Femur (tissue), 1 donor: ENCODE measurements around the gene RSPRY1.
"Not testable (repeated sequence)": the region's sequence is repeated elsewhere in the genome, so short reads cannot be mapped to it uniquely, and the experiment has no call there.

ENCODE experiments used
- DNase-seq: peaks from one replicate; pipeline ENCODE4 v3.0.0-alpha.2; 2017

RSPRY1 gene

DNA sequence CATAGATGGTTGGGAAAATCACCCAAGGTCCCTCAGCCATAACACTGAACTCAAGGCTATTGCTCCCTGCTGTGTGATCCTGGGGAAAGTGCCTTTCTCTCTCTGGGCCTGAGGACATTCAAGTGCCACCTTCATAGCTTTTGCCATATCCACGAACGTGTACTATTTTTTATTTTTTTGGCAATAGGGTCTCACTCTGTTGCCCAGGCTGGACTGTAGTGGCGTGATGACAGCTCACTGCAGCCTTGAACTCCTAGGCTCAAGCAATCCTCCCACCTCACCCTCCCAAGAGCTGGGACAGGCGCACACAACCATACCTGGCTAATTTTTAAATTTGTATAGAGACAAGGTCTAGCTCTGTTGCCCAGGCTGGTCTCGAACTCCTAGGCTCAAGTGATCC is 87.7 kb downstream of the RSPRY1 start:
- DNase-seq: no peak

DNA sequence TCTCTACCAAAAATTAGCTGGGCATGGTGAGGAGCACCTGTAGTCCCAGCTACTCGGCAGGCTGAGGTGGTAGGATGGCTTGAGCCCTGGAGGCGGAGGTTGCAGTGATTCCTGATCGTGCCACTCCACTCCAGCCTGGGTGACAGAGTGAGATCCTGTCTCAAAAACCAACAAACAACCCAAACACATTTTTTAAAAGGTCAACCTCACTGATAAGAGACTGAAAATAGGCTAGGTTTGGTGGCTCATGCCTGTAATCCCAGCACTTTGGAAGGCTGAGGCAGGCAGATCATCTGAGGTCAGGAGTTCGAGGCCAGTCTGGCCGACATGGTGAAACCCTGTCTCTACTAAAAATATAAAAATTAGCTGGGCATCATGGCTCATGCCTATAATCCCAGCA is 89.8 kb downstream of the RSPRY1 start:
- not testable (repeated sequence) for DNase-seq

DNA sequence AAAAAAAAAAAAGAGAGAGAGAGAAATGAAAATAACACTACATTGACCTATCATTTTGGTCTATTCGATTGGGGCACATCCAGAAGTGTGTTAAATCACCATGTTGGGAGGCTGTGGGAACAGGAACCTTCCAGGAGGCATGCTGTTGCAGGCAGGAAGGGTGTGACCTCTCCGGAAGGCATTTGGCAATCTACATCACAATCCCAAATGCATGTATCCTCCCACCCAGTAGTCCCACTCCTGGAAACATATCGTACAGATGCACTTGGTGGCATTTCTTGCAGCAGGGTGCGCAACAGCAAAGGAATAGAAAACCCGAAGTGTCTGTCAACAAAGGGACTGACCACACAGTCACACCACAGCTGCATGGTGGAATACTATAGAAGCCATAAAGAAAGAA is 90.5 kb downstream of the RSPRY1 start:
- DNase-seq: no peak

DNA sequence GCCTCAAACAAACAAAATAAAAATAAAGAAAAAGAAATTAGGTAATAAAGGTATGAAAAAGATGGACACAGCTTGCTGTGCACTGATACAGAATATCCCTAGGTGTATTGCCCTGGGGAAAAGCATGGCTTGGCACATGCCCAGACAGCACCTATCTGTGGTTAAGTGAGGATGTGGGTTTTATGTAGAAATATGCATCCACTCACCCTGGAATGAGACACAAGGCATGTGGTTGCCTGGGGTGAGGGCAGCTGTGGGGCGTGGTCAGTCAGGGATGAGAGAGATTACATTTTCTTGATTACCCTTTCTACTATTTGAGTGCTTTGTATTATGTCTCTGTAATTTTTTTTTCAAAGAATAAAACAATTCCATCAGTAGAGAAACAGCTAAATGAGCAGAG is 91.5 kb downstream of the RSPRY1 start:
- no peak for DNase-seq

DNA sequence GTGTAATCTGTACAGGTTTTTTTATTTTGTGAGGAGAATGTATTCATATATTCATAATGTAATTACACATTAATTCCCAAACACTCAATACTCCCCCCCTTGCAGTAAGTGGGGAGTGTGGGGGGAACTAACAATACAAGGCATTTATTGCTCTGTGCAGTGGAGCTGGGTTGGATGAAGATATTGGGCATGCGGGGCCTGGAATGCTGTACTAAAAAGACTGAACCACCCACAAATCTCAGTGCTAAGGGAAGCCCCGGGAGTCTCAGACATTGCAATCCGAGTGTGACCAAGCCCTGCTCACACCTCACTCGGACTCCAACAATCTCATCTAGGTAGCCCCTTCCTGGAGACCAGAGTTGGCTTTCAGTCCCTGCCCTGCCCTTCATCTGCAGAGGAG is 92.4 kb downstream of the RSPRY1 start:
- no peak for DNase-seq

DNA sequence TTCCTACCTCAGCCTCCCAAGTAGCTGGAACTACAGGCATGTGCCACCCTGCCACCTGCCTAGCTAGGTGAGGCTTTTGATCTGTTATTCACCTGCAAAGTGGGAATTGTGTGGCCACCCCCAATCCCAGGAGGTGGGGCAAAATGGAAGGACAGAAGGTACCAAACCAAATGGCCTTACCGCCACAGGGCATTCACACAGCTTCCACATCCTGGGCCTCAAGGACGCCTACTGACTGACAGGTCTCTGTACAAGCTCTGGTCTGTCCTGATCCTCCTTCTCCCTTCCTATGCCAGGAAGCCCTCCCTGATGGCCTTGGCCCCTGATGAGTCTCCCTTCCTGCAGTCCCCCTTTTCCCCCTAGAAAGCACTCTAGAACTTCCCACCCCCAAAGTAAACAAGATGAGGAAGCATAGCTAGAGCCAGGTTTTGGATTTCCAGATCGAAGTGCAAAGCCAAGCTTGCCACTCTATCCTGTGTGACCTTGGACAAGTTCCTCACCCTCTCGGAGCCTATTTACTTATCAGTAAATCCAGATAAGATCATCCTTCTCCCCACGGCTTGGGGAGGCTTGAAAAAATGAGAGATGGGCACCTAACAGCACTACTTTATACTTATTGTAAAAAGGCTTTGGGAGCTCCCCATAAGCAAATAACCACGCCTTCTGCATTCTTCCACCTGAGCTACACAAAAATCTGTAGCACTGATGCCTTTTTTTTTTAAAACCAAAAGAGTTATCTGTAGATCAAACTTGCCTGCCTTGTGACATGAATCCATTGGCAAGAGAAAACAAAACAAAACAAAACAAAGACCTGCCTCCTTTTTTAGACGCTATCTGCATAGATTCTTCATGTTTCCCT is 93.9 kb downstream of the RSPRY1 start:
- DNase-seq: no peak

DNA sequence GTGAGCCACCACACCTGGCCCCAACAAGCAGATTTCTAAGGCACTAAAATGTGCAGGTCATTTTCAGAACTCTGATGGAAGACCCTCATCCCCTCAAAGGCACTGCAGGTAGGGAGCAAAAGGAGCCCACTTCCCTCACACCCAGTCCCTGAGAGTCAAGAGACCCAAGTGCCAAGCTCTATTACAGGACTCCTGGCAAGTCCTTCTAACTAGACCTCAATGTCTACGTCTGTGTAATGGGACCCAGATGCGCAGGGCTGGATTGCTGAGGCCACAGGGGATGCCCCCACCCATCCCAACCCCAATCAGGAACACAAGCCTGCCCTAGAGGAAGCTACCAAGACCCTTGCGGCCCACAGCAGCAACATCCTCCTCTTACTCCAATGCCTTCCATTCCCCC is 95.7 kb downstream of the RSPRY1 start:
- DNase-seq: no peak

DNA sequence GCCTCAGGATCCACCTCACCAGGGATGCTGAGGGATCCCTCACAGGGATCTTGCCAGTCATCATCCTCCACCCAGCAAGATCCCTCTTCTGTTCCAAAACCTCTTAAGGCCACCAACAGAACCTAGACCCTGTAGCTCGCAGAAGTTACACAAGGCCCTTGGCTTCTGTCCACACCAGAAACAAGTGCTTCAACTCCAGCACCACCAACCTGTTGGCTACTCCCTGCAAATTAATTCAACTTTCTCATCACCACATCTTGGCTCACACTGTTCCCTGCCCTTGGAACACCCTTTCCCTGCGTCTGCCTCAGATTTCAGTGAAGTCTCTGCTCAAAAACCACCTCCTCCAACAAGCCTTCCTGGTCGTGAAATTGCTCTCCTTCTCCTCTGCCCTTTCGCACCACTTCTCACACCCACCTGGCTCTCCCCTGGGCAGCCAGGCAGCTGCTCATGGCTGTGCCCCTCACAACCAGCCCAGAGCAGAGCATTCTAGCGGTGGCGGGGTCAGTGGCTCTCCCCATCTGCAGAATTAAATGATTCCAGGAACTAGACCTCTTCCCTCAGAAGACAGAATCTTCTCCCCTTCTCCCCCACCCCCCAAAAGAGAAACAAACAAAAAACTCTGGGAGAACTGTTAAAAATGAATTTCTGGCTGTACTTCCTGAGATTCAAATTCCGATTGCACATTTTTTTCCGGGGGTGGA is 96.5 kb downstream of the RSPRY1 start:
- no peak for DNase-seq

DNA sequence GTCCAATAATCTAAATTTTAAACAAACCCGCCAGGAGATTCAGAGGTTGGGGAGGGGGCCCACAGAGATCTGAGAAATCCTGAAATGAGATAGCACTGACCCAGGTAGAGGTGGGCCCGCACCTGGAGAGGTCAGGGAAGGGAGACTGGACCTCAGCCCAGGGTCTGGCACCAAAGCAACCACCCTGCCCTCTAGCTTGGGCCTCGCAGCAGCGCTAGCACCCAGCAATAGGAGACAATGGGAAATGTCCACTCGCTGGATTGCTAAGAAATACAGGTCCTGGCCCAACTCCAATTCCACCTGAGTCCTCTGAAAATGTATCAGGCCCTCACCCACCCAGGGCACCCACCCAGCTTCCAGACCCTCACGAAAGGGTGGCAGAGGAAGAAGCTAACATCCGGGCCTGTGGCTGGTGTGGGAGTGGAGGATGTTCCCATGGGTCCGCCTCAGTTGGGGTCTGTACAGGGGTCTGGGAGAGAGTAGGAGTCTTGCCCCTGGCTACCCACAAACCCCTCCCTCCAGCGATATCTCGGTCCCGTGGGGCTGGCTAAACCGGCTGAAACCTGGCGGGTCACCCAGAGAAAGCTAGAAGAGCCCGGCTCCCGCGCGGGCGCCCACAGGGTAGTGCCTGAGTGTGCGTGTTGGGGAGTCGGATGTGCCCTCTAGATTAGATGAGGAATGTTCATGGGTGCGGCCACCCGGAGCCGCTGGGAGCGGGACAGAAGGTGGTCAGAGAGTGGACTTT is 97.3 kb downstream of the RSPRY1 start:
- DNase-seq: no peak

DNA sequence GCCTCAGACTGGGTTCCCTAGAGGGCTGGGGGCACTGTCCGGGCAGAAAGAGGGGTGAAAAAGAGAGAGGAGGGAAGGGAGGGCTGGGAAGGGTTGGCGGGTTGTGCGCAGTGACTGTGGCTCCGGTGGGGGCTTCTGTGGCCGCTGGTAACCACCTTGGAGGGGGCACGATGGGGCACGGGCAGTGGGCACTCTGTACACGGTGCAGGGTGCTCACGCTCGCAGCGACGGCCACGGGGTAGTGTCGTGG is 97.8 kb downstream of the RSPRY1 start:
- no peak for DNase-seq

DNA sequence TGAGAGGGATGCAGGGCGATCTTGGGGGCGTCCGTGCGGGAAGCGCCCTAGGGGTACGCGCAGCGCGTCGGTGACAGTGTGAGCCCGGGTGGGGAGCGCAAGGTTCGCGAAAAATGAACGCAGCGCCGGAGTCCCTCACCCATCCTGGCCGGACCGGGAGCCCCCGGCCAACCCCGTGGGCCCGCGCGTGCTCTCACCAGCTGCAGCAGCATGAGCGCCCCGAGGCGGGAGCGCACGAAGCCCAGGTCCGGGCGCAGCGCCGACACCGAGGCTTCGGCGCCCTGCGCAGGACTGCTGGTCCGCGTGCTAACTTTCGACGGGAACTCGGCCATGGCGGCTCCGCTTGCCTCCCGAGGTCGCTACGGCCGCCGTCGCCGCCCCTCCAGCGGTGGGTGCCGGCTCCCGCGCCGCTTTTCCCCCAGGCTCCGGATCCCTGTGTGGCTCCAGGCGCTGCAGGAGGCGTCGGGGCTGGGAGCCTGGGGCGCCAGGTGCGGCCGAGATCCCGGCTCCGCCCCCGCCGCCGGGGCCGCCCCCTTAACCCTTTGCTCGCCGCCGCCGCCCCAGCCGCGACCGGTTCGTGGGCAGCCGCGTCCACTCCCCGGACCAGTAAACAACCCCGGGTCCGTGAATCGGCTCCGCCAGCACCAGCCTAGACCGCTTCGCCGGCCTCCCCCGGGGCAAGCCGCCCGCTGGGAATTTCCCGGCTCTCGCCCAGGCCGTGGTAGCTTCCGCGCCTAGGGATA is 98.3 kb downstream of the RSPRY1 start, which contains the start of gene PLLP:
TSS of gene PLLP (minus strand) at position 464 of the 743 bp plus-strand sequence. CDS start at position 332, 132 bp downstream.
- DNase-seq: peak; percentile 41

DNA sequence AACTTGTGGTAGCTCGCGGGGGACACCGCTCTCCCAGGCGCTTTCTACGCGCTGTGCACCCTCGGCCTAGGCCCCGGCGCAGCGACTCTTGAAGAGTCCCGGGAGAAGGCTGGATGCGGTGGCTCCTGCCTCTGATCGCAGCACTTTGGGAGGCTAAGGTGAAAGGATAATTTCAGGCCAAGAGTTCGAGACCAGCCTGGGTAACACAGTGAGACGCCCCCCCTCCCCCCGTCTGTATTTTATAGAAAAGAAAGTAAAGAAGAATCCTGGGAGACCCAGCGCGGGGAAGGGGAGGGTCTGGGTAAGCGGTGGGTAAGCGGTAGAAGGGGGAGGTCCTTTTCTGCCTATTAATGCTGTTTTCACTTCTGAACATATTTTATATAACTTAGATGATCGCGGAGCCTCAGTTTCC is 98.8 kb downstream of the RSPRY1 start:
- DNase-seq: no peak

DNA sequence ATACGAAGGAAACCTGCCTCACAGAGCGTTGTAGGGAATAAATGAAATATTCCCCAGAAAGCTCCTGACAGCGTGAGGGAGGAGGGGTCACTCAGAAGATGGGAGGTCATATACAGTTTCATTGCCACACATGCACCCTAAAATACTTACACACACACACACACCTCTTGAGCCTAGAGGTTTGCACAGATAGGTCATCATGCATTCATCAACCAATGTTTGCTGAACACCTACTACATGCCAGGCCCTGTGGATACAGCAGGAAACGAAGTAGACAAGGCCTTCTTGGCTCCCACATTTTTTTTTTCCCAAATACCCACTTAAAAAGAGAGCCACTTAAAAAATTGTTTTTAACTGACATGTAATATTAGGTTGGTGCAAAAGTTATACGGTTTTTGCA is 99.2 kb downstream of the RSPRY1 start:
- DNase-seq: no peak

DNA sequence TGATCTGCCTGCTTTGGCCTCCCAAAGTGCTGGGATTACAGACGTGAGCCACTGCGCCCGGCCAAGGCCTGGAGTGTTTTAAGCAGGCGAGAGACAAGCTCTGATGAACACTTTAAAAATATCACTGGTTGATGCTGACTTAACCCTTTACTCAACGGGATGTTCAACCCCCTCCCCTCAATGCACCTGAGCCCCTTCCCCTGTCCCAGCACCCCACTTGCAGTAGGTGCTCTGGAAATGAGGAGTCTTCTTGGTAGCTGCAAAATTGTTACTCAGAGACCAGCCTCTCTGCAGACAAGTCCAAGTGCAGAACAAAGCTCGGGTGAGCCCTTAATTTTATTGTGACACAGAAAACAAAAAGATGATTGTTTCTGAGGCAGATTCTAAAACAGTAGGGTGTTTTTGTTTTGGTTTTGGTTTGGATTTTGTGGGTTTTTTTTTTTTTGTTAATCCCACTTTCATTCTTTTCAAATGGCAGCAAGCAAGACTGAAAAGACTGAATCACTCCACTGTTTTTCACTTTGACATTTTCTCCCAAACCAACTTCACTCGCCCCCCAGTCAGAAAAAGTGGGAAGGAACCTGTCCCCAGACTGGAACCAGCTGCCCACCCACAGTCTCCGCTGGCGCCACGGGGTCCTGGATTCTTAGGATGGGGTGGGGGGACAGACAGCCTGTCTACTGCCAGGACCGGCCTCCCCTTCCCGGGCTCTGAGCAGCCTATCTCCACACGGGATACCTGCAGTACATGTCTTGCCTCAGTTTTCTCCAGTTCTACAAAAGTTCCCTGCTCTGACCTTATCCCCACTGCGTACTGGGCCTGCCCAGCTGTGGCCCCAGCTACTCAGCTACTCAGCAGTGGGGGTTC is 103.5 kb downstream of the RSPRY1 start:
- DNase-seq: no peak
